NCI-H2081 (cell line): ENCODE data around the gene KRABD2.
"Not testable (repeated sequence)": the region's sequence is repeated elsewhere in the genome, so short reads cannot be mapped to it uniquely, and the experiment has no call there.

Experiments
- DNase-seq, 2 experiments: peaks; one replicate each; lab custom pipeline; 2025; lab: John Stamatoyannopoulos, UW

Gene KRABD2

GRCh38 chr17:8376271-8377067 is at the start of gene KRABD2:
Gene KRABD2, minus strand, starts transcription at chr17:8376704.
- peak; percentile 86 to 90 for DNase-seq

DNA sequence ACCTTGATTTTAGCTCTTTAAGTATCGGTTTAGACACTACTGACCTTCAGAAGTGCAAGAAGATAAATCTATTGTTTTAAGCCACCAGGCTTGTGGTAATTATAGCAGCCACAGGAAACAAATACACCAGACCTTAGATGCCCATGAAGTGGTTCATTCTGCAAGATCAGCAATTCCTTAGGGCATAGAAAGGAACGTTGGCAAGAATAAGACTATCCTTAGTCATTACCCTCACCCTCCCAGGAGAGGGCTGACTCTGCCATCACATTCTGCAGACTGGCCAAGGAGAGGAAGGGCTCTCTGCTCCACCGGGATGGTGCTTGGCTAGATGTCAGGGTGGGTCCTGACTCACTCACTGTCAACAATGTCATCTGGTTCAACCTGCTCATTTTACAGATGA is 45.1 kb upstream of the KRABD2 start:
- no peak for DNase-seq

DNA sequence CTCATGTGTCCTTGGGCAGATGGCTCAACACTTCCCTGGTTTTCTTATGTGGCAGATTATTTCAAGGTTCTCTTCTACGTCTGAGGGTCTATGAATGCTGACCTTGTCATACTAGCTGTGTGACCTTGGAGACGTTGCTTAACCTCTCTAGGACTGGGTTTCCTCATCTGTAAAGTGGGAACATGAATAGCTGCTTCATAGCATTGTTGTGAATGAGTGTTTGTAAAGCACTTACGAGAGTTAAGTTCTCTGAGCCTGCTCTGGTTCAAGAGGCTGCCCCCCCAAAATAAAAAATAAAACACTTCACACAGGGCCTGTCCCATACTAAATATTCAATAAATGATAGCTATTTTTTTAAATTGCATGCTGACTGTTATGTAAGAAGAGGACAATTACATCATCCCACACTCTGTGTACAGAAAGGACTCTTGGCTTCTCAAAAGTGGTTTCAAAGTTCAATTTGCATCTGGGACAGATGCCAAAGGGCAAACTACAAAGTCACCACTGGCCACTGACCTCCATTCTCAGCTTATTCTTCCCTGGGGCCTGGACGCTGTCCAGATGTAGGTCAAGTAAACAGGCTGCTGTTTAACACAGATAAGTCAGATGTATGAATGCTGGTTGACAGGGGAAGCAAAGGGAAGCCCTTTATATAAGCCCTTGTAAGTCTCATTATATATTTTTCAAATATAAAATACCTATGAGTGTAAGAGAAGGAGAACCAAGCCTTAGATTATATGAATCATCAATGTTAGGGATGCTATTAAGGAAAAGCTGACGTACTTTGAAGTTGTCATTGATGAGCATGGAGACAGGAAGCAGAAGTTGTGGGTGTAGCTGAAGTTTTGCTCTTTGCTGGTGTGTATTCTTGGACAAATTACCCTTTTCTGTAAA is 43.8 kb upstream of the KRABD2 start:
- DNase-seq, result no peak

DNA sequence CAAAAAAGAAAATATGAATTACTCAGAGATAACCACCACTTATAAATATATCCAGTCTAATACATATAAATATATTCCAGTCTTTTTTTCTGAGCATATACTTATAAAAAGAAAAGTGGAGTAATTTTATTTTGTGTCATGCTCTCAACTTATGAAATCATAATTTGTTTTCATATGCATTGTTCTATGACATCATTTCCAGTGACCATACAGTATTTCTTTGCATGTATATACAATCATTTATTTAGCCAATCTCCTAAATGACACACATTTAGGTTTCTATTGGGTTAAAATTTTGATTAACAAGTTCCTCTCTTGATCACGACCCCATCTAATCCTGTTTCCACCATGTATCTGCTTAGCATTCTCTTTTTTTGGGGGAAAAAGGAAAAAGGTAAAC is 42.8 kb upstream of the KRABD2 start:
- DNase-seq, result no peak

GRCh38 chr17:8418471-8418870 is 42.0 kb upstream of the KRABD2 start:
- no peak for DNase-seq

DNA sequence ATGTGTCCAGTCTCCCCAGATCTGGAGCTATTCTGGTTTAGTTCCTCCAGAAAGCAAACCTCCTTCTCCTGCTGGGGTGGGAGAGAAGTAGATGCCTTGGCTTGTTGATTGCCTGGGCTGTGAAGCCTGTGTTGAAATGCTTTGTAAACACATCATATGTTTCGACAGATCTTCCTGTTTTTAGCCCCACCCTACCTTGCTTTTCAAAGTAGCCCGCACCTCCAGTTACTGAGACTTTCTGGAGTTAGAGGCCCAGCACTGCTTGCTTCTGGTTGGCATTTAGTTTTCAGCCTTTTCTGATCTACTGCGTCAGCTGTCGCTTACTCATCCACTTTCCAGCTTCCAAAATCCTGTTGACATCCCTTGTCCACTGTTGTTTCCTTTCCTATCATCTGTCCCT is 41.3 kb upstream of the KRABD2 start:
- no peak for DNase-seq

DNA sequence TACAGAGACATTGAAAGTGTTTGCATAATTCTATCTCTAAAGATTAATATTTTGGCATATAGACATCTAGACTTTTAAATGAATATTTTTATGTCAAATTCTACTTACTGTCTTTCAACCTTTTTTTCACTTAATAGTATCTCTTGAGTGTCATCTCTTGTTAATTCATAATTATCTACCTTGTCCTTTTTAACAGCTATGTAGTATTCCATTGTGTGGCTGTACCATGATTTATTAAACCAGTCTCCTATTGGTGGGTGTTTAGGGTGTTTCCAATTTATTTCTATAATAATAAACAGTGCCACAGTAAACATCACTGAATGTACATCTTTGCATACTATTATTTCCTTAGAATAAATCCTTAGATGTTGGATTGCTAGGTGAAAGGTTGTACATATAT is 37.4 kb upstream of the KRABD2 start:
- DNase-seq, result no peak

GRCh38 chr17:8413328-8413727 is 36.8 kb upstream of the KRABD2 start:
- no peak for DNase-seq

- no peak for DNase-seq
Observed at GRCh38 chr17:8412089-8412488, 35.6 kb upstream of the KRABD2 start.

- DNase-seq, result no peak
Observed at GRCh38 chr17:8410883-8411238, 34.4 kb upstream of the KRABD2 start.

DNA sequence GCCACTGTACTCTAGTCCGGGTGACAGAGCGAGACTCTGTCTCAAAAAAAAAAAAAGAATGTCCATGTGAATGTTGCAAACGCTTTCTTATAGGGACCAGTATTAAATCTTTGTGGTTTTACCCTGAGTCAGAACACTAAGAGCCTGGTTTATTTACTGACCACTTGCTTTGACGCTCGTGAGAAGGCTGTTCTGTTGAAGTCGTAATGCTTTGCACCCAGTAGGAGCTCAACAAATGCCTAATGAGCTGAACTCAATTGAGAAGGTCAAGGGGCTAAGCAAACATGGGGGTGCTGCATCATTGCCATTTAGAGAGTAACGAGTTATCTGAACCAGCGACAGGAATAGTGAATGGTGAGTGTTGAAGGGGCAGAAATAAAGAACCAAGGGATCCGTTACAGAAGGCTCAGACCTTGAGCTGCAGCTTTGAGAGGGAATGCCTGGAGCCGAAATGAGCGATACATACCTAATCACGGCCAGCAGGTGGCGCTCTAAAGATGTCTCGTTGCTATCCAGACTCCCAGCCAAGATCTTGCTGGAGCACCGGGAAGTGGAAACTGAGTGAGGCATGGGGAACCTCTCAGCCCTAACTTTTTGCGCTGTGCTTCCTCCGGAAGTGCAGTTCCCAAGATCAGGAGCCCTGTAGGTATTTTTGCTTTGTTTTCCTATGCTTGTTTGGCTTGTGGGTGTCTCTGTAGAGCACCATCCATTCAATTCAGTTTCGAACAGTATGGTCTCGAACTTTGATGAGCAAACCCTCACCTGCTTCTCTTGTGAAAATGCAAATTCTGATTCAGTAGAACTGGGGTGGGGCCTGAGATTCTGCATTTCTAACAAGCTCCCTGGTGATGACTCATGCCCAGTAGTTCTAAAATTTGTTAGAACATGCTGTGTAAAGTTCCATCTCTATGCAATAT is 33.7 kb upstream of the KRABD2 start:
- peak; percentile 73 to 76 for DNase-seq

- no peak for DNase-seq
Observed at GRCh38 chr17:8408371-8408770, 31.9 kb upstream of the KRABD2 start.

- no peak for DNase-seq
Observed at GRCh38 chr17:8406174-8406573, 29.7 kb upstream of the KRABD2 start.

GRCh38 chr17:8405499-8406016 is 29.1 kb upstream of the KRABD2 start:
- no peak for DNase-seq

GRCh38 chr17:8402921-8403536 is 26.5 kb upstream of the KRABD2 start:
- DNase-seq, result no peak

DNA sequence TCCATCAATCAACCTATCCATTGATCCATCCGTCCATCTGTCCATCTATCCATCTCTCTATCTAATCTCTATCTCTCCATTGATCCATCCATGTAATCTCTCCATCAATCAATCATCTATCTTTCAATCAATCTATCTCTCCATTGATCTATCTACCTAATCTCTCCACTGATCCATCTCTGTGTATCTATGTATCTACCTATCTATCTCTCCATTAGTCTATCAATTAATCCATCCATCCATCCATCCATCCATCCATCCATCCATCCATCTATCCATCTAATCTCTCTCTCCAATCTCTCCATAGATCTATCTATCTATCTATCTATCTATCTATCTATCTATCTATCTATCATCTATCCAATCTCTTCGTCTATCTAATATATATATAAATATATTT is 24.6 kb upstream of the KRABD2 start:
- DNase-seq, result no peak

- DNase-seq, result no peak
Observed at GRCh38 chr17:8398980-8399379, 22.5 kb upstream of the KRABD2 start.

- DNase-seq, result no peak
Observed at GRCh38 chr17:8397636-8398035, 21.1 kb upstream of the KRABD2 start, which contains the start of gene RNF222. Gene RNF222, minus strand, starts transcription at chr17:8397827. Its CDS starts 4,366 bp downstream, at chr17:8393461.

GRCh38 chr17:8394497-8394896 is 18.0 kb upstream of the KRABD2 start:
- not testable (repeated sequence) for DNase-seq

- DNase-seq, result no peak
Observed at GRCh38 chr17:8393470-8394231, 17.1 kb upstream of the KRABD2 start.
